ENCODE results near the gene MYH9.
"Not testable (repeated sequence)": the region's sequence is repeated elsewhere in the genome, so short reads cannot be mapped to it uniquely, and the experiment has no call there.

The MYH9 gene

GRCh38 chr22:36306227-36306626 lies 81.5 kb downstream of the MYH9 start:
- no peak for DNase-seq

GRCh38 chr22:36305813-36306212 lies 82.0 kb downstream of the MYH9 start:
- DNase-seq: no peak

GRCh38 chr22:36304429-36304828 lies 83.3 kb downstream of the MYH9 start:
- no peak for DNase-seq

GRCh38 chr22:36303874-36304273 lies 83.9 kb downstream of the MYH9 start:
- no peak for DNase-seq

- DNase-seq: no peak
Observed at GRCh38 chr22:36303115-36303467, 84.7 kb downstream of the MYH9 start.

GRCh38 chr22:36302439-36303114 lies 85.2 kb downstream of the MYH9 start:
- no peak for DNase-seq

GRCh38 chr22:36301851-36302250 lies 85.9 kb downstream of the MYH9 start:
- no peak for DNase-seq

- peak; percentile 88 for DNase-seq
Observed at GRCh38 chr22:36301384-36301828, 86.4 kb downstream of the MYH9 start.

- no peak for DNase-seq
Observed at GRCh38 chr22:36300396-36301212, 87.2 kb downstream of the MYH9 start.

- DNase-seq: no peak
Observed at GRCh38 chr22:36299911-36300310, 87.9 kb downstream of the MYH9 start.

GRCh38 chr22:36299295-36299694 lies 88.5 kb downstream of the MYH9 start:
- no peak for DNase-seq

- no peak for DNase-seq
Observed at GRCh38 chr22:36298601-36299000, 89.2 kb downstream of the MYH9 start.

- DNase-seq: no peak
Observed at GRCh38 chr22:36298118-36298517, 89.6 kb downstream of the MYH9 start.

- DNase-seq: no peak
Observed at GRCh38 chr22:36297568-36297967, 90.2 kb downstream of the MYH9 start.

GRCh38 chr22:36296690-36297089 lies 91.1 kb downstream of the MYH9 start:
- DNase-seq: no peak

GRCh38 chr22:36295247-36295646 lies 92.5 kb downstream of the MYH9 start:
- no peak for DNase-seq

GRCh38 chr22:36294801-36295200 lies 93.0 kb downstream of the MYH9 start:
- no peak for DNase-seq

GRCh38 chr22:36294293-36294620 lies 93.5 kb downstream of the MYH9 start:
- DNase-seq: no peak

- no peak for DNase-seq
Observed at GRCh38 chr22:36293606-36294292, 94.0 kb downstream of the MYH9 start.

GRCh38 chr22:36292823-36293530 lies 94.8 kb downstream of the MYH9 start:
- no peak for DNase-seq

- DNase-seq: no peak
Observed at GRCh38 chr22:36291831-36292740, 95.7 kb downstream of the MYH9 start.

- not testable (repeated sequence) for DNase-seq
Observed at GRCh38 chr22:36290391-36291075, 97.2 kb downstream of the MYH9 start.

All from CD4-positive, alpha-beta T cell treated with Interleukin-6 for 4 hours (primary cell).